ENCODE results near the gene HCN1. TPM values are rescaled to one million over a fixed set of nuclear protein-coding genes. Genes with fewer than 3 reads are reported as not detected.

Gene HCN1
- total and polyA plus RNA-seq, 2 of the 8 experiments (the other 6 are each of a cell fraction or from before 2014, with no cell fraction given) = 1.1 to 6.7 TPM

GRCh38 chr5:45284436-45284835 is 411.7 kb downstream of the HCN1 start:
- Histone ChIP-seq H4K91ac (replicated peaks; ENCODE audit: insufficient read length, low read length) (no peak overlapping the region), H3K56ac (replicated peaks; ENCODE audit: insufficient read length, low read depth, low read length) (no peak overlapping the region), H4K20me1 (replicated peaks in 1 of 2; ENCODE audit: control insufficient read depth in 1 of 2, insufficient read depth in 2 of 2, low read length in 2 of 2) (no peaks in the 10 kb centered on the region), H2BK120ac (replicated peaks; ENCODE audit: low read depth, low read length) (no peak overlapping the region), H3K23me2 (ENCODE audit: low read depth, low read length) (no peaks in the 10 kb centered on the region), H3K27ac (ENCODE audit: low read depth, low read length) (no peak overlapping the region), H3K23ac (ENCODE audit: insufficient read length) (no peak overlapping the region), H3K4me3 (ENCODE audit: extremely low read depth in 1 of 4, insufficient read depth in 2 of 4, low read depth in 3 of 4, low read length in 4 of 4) (no peak overlapping the region), H4K8ac (ENCODE audit: extremely low read depth, insufficient read depth, low read length) (no peak overlapping the region), H3K9me3 (ENCODE audit: insufficient read depth in 2 of 2, low read depth in 1 of 2, low read length in 1 of 2) (peaks cover 8 to 9% of the 10 kb centered on the region in 2 experiments), H3K14ac (ENCODE audit: insufficient read length) (no peak overlapping the region), H3K27me3 (replicated peaks in 1 of 4; ENCODE audit: control insufficient read depth in 3 of 4, extremely low read depth in 1 of 4, insufficient read depth in 3 of 4, low read length in 3 of 4) (peaks cover 0 to 1% (median 0%) of the 10 kb centered on the region in 4 experiments; a peak in 1 of 7 replicates), H3K4me1 (replicated peaks in 1 of 4; ENCODE audit: control insufficient read depth in 3 of 4, insufficient read depth in 4 of 4, low read length in 3 of 4) (peaks cover 0 to 5% (median 0%) of the 10 kb centered on the region in 4 experiments; a peak in 2 of 7 replicates), H2BK12ac (ENCODE audit: low read depth, low read length) (no peak overlapping the region), H3K79me2 (ENCODE audit: control insufficient read depth in 1 of 2, insufficient read depth in 2 of 2, low read length in 2 of 2) (no peaks in the 10 kb centered on the region), H3K18ac (ENCODE audit: extremely low read depth, low read length) (no peak overlapping the region), H3K4ac (replicated peaks; ENCODE audit: insufficient read length, low read depth, low read length) (no peak overlapping the region), H2BK5ac (ENCODE audit: low read depth, low read length) (no peak overlapping the region), H2BK20ac (ENCODE audit: low read length) (no peak overlapping the region), H2AFZ (ENCODE audit: low read length) (no peak overlapping the region), H3K9ac (replicated peaks in 1 of 4; ENCODE audit: extremely low read depth in 1 of 4, low read depth in 3 of 4, low read length in 3 of 4) (no peak overlapping the region), H4K5ac (ENCODE audit: insufficient read length, low read depth, low read length) (no peak overlapping the region), H3K36me3 (ENCODE audit: control insufficient read depth in 2 of 4, insufficient read depth in 4 of 4, low read length in 3 of 4) (peaks cover 0 to 7% (median 0%) of the 10 kb centered on the region in 4 experiments; a peak in 3 of 8 replicates), H3K4me2 (ENCODE audit: insufficient read depth in 1 of 2, low read depth in 2 of 2, low read length in 2 of 2) (no peak overlapping the region), H2BK15ac (ENCODE audit: low read length) (no peak overlapping the region), H3K79me1 (ENCODE audit: low read depth, low read length) (no peaks in the 10 kb centered on the region), H2AK5ac (ENCODE audit: low read depth, low read length) (no peak overlapping the region)
- ChIA-PET POLR2A (ENCODE audit: partially characterized antibody) (no interaction called here), CTCF (ENCODE audit: partially characterized antibody) (interaction anchor here (1.3 to 1.5 kb wide), 2 partner anchors 24 to 233 kb away, joined by 3 read pairs; no protein-coding TSS in a partner anchor)
- FAIRE-seq (no peak), DNase-seq (ENCODE audit: low read depth in 1 of 2, low spot score in 2 of 2) (no peak)
- TF ChIP-seq MAX (IDR thresholded peaks at IDR 0.05) (no peak), GABPA (IDR thresholded peaks at IDR 0.05; ENCODE audit: borderline replicate concordance, insufficient read depth, low read length) (no peak), HDAC2 (IDR thresholded peaks at IDR 0.05; ENCODE audit: borderline replicate concordance in 1 of 2, low read depth in 2 of 2, low read length in 2 of 2) (no peak), RAD21 (IDR thresholded peaks at IDR 0.05 in 1 of 2, conservative IDR thresholded peaks at IDR 0.05 in 1 of 2; ENCODE audit: low read depth in 2 of 2, low read length in 2 of 2) (no peak), TEAD4 (IDR thresholded peaks at IDR 0.05; ENCODE audit: low read depth, low read length) (no peak), TBP (IDR thresholded peaks at IDR 0.05; ENCODE audit: low read depth, low read length) (no peak), JUN (IDR thresholded peaks at IDR 0.05; ENCODE audit: low read depth, low read length) (no peak), EGR1 (IDR thresholded peaks at IDR 0.05; ENCODE audit: borderline replicate concordance, low read depth, low read length) (no peak), EZH2 (IDR thresholded peaks at IDR 0.05; ENCODE audit: low read depth, low read length, severe bottlenecking) (no peak), PHF8 (conservative IDR thresholded peaks at IDR 0.05; ENCODE audit: low read depth, low read length) (no peak), ASH2L (IDR thresholded peaks at IDR 0.05; ENCODE audit: low read length) (no peak), E2F6 (IDR thresholded peaks at IDR 0.05) (no peak)
- WGBS, 2 experiments (ENCODE audit: extremely low coverage in 1 of 2, insufficient coverage in 1 of 2, insufficient read length in 1 of 2, insufficient replicate concordance in 2 of 2, low coverage in 1 of 2, low lambda C conversion rate in 2 of 2, missing lambda C conversion rate in 1 of 2) = 82% methylated on average over 1 of the region's 1 CpG; no CpG with 5 or more reads in 1 of the 2 experiments

Measured in H1 (cell line).